ENCODE results near the gene CCDC159.

- no peak for TF ChIP-seq CTCF (IDR thresholded peaks at IDR 0.05)
- no peak for TF ChIP-seq POLR2A (IDR thresholded peaks at IDR 0.05)
- TF ChIP-seq POLR2AphosphoS5 (IDR thresholded peaks at IDR 0.05) = no peak
These were observed 19.3 kb downstream of the CCDC159 start for GRCh38 chr19:11365557-11366117.
